Measurements from ENCODE around the gene SND1.

Gene SND1

GRCh38 chr7:127798023-127798422, 146.0 kb downstream of the SND1 start:
- WGBS (ENCODE audit: insufficient coverage), result 94% methylated on average over 2 of the region's 3 CpGs
- CTCF ChIA-PET, result no interaction called here
- Histone ChIP-seq H3K9me3 (ENCODE audit: control extremely low read depth in 1 of 5, control insufficient read depth in 4 of 5, insufficient read depth in 2 of 5, low read depth in 1 of 5, low read length in 4 of 5) (no peaks in the 10 kb centered on the region), H3K36me3 (ENCODE audit: control insufficient read depth in 4 of 4, insufficient read depth in 4 of 4, low read length in 3 of 4) (no peaks in the 10 kb centered on the region), H3K27me3 (replicated peaks in 2 of 5; ENCODE audit: control insufficient read depth in 4 of 5, insufficient read depth in 5 of 5, low read length in 4 of 5) (no peaks in the 10 kb centered on the region), H3K27ac (ENCODE audit: insufficient read depth in 1 of 2, low read depth in 1 of 2, low read length in 2 of 2, poor library complexity in 1 of 2, severe bottlenecking in 2 of 2) (no peak overlapping the region), H3K4me3 (ENCODE audit: control insufficient read depth in 1 of 7, extremely low read depth in 1 of 7, insufficient read depth in 4 of 7, low read depth in 2 of 7, low read length in 6 of 7) (no peak overlapping the region), H3K4me1 (ENCODE audit: control extremely low read depth in 1 of 4, control insufficient read depth in 4 of 4, insufficient read depth in 4 of 4, low read length in 3 of 4) (peaks cover 0 to 15% (median 3%) of the 10 kb centered on the region in 4 experiments)
- DNase-seq, result peak in 1 of 3 donors; percentile 10
- POLR2A ChIA-PET, result no interaction called here

DNA sequence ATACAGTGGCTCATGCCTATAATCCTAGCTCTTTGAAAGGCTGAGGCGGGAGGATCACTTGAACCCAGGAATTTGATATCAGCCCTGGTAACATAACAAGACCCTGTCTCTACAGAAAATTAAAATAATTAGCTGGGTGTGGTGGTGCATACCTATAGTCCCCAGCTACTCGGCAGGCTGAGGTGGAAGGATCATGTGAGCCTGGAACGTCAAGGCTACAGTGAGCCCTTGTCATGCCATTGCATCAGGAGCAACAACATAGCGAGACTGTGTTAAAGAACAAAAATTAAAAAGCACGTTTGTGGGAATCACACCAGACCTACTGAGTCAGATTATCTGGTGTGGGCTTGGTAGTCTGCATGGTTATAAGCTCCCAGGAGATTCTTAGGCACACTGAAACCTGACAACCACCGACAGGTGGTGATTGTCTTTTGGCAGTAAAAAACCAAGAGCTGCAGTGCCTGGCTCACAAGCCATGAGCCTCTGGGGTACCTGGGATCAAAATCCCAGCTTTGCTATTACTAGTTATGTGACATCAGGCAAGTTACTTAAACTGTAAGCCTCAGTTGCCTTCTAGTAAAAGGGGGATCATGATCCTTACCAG, 146.9 kb downstream of the SND1 start:
- Histone ChIP-seq H3K9me3 (ENCODE audit: control extremely low read depth in 1 of 5, control insufficient read depth in 4 of 5, insufficient read depth in 2 of 5, low read depth in 1 of 5, low read length in 4 of 5) (no peaks in the 10 kb centered on the region), H3K4me3 (ENCODE audit: control insufficient read depth in 1 of 7, extremely low read depth in 1 of 7, insufficient read depth in 4 of 7, low read depth in 2 of 7, low read length in 6 of 7) (no peak overlapping the region), H3K27me3 (replicated peaks in 2 of 5; ENCODE audit: control insufficient read depth in 4 of 5, insufficient read depth in 5 of 5, low read length in 4 of 5) (no peaks in the 10 kb centered on the region), H3K27ac (ENCODE audit: insufficient read depth in 1 of 2, low read depth in 1 of 2, low read length in 2 of 2, poor library complexity in 1 of 2, severe bottlenecking in 2 of 2) (no peak overlapping the region), H3K4me1 (ENCODE audit: control extremely low read depth in 1 of 4, control insufficient read depth in 4 of 4, insufficient read depth in 4 of 4, low read length in 3 of 4) (peaks cover 0 to 10% (median 0%) of the 10 kb centered on the region in 4 experiments), H3K36me3 (ENCODE audit: control insufficient read depth in 4 of 4, insufficient read depth in 4 of 4, low read length in 3 of 4) (no peaks in the 10 kb centered on the region)
- DNase-seq, result no peak
- 81% methylated on average over 6 of the region's 6 CpGs for WGBS (ENCODE audit: insufficient coverage)
- ChIA-PET POLR2A (no interaction called here), CTCF (interaction anchor here (1.0 kb wide), 1 partner anchor 134 kb away, joined by 3 read pairs; no protein-coding TSS in a partner anchor)

DNA sequence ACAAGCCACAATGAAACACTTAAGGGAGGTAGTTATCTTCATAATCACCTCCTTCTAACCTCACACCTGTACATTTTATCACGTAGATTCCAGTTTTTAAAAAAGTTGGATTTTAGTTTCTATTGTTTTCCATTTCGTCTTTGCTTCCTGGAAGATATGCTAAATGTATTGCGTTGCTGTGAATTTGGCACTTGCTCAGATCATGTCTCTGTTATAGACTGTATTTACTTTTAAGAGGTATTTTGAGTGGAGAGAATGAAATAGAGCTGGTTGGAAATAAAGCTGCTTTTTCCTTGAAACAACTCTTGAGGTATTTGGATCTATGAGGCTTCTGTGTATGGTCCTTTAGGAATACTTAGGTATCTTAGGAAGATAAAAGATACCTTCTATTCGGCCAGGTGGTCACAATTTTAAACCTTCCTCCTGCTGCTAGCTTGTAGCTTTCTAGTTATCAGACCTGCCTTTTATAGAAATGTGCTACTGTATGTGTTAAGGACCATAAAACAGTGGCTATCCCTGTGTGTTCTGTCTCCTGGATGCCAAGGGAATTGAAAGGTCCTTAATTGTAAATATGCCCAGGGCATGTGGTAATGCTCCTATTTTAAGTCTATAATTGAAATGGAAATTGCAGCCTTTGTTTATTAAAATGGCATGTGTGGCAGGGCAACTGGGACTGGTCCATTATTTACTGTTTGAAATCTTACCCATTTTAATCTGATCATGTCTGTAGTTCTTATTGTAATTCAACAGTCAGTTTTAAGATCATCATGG, 147.7 kb downstream of the SND1 start:
- 95% methylated on average over 3 of the region's 4 CpGs for WGBS (ENCODE audit: insufficient coverage)
- peaks cover 0 to 10% (median 0%) of the 10 kb centered on the region in 4 experiments for H3K4me1 ChIP-seq (ENCODE audit: control extremely low read depth in 1 of 4, control insufficient read depth in 4 of 4, insufficient read depth in 4 of 4, low read length in 3 of 4)
- CTCF ChIA-PET, result interaction anchor here (1.0 to 1.3 kb wide), 2 partner anchors 52 to 133 kb away, joined by 3 read pairs; no protein-coding TSS in a partner anchor
- no peaks in the 10 kb centered on the region for H3K9me3 ChIP-seq (ENCODE audit: control extremely low read depth in 1 of 5, control insufficient read depth in 4 of 5, insufficient read depth in 2 of 5, low read depth in 1 of 5, low read length in 4 of 5)
- H3K4me3 ChIP-seq (ENCODE audit: control insufficient read depth in 1 of 7, extremely low read depth in 1 of 7, insufficient read depth in 4 of 7, low read depth in 2 of 7, low read length in 6 of 7), result no peak overlapping the region
- no peaks in the 10 kb centered on the region for H3K36me3 ChIP-seq (ENCODE audit: control insufficient read depth in 4 of 4, insufficient read depth in 4 of 4, low read length in 3 of 4)
- no peak overlapping the region for H3K27ac ChIP-seq (ENCODE audit: insufficient read depth in 1 of 2, low read depth in 1 of 2, low read length in 2 of 2, poor library complexity in 1 of 2, severe bottlenecking in 2 of 2)
- no peak for DNase-seq
- H3K27me3 ChIP-seq (replicated peaks in 2 of 5; ENCODE audit: control insufficient read depth in 4 of 5, insufficient read depth in 5 of 5, low read length in 4 of 5), result no peaks in the 10 kb centered on the region
- POLR2A ChIA-PET, result no interaction called here

- H3K27ac ChIP-seq (ENCODE audit: insufficient read depth in 1 of 2, low read depth in 1 of 2, low read length in 2 of 2, poor library complexity in 1 of 2, severe bottlenecking in 2 of 2), result no peak overlapping the region
- 62% methylated on average over 4 of the region's 5 CpGs for WGBS (ENCODE audit: insufficient coverage)
- no peak overlapping the region for H3K4me3 ChIP-seq (ENCODE audit: control insufficient read depth in 1 of 7, extremely low read depth in 1 of 7, insufficient read depth in 4 of 7, low read depth in 2 of 7, low read length in 6 of 7)
- H3K36me3 ChIP-seq (ENCODE audit: control insufficient read depth in 4 of 4, insufficient read depth in 4 of 4, low read length in 3 of 4), result peaks cover 0 to 9% (median 4%) of the 10 kb centered on the region in 4 experiments
- POLR2A ChIA-PET, result no interaction called here
- H3K4me1 ChIP-seq (ENCODE audit: control extremely low read depth in 1 of 4, control insufficient read depth in 4 of 4, insufficient read depth in 4 of 4, low read length in 3 of 4), result peaks cover 0 to 4% (median 0%) of the 10 kb centered on the region in 4 experiments
- CTCF ChIA-PET, result no interaction called here
- H3K27me3 ChIP-seq (replicated peaks in 2 of 5; ENCODE audit: control insufficient read depth in 4 of 5, insufficient read depth in 5 of 5, low read length in 4 of 5), result no peaks in the 10 kb centered on the region
- no peaks in the 10 kb centered on the region for H3K9me3 ChIP-seq (ENCODE audit: control extremely low read depth in 1 of 5, control insufficient read depth in 4 of 5, insufficient read depth in 2 of 5, low read depth in 1 of 5, low read length in 4 of 5)
- DNase-seq, result no peak
Observed at GRCh38 chr7:127802845-127803244, 150.9 kb downstream of the SND1 start.

- POLR2A ChIA-PET, result no interaction called here
Observed at GRCh38 chr7:127803626-127804025, 151.6 kb downstream of the SND1 start.

GRCh38 chr7:127807340-127807739, 155.3 kb downstream of the SND1 start:
- Histone ChIP-seq H3K4me1 (ENCODE audit: control extremely low read depth in 1 of 4, control insufficient read depth in 4 of 4, insufficient read depth in 4 of 4, low read length in 3 of 4) (no peaks in the 10 kb centered on the region), H3K27ac (ENCODE audit: insufficient read depth in 1 of 2, low read depth in 1 of 2, low read length in 2 of 2, poor library complexity in 1 of 2, severe bottlenecking in 2 of 2) (no peak overlapping the region), H3K36me3 (ENCODE audit: control insufficient read depth in 4 of 4, insufficient read depth in 4 of 4, low read length in 3 of 4) (peaks cover 11 to 31% (median 13%) of the 10 kb centered on the region in 4 experiments), H3K9me3 (ENCODE audit: control extremely low read depth in 1 of 5, control insufficient read depth in 4 of 5, insufficient read depth in 2 of 5, low read depth in 1 of 5, low read length in 4 of 5) (no peaks in the 10 kb centered on the region), H3K27me3 (replicated peaks in 2 of 5; ENCODE audit: control insufficient read depth in 4 of 5, insufficient read depth in 5 of 5, low read length in 4 of 5) (no peaks in the 10 kb centered on the region), H3K4me3 (ENCODE audit: control insufficient read depth in 1 of 7, extremely low read depth in 1 of 7, insufficient read depth in 4 of 7, low read depth in 2 of 7, low read length in 6 of 7) (no peak overlapping the region)
- no peak for DNase-seq
- 96% methylated on average over 4 of the region's 6 CpGs for WGBS (ENCODE audit: insufficient coverage)
- CTCF ChIA-PET, result no interaction called here
- POLR2A ChIA-PET, result interaction anchor here (0.7 kb wide), 1 partner anchor 63 kb away, joined by 4 read pairs; no protein-coding TSS in a partner anchor

More at GRCh38 chr7:127803626-127804025, 151.6 kb downstream of the SND1 start:
- no peaks in the 10 kb centered on the region for H3K9me3 ChIP-seq (ENCODE audit: control extremely low read depth in 1 of 5, control insufficient read depth in 4 of 5, insufficient read depth in 2 of 5, low read depth in 1 of 5, low read length in 4 of 5)
- DNase-seq, result peak in 1 of 3 donors; percentile 7
- H3K4me1 ChIP-seq (ENCODE audit: control extremely low read depth in 1 of 4, control insufficient read depth in 4 of 4, insufficient read depth in 4 of 4, low read length in 3 of 4), result no peaks in the 10 kb centered on the region
- H3K27ac ChIP-seq (ENCODE audit: insufficient read depth in 1 of 2, low read depth in 1 of 2, low read length in 2 of 2, poor library complexity in 1 of 2, severe bottlenecking in 2 of 2), result no peak overlapping the region
- CTCF ChIA-PET, result interaction anchor here (1.2 to 1.8 kb wide), 2 partner anchors 8 to 12 kb away, joined by 4 read pairs; no protein-coding TSS in a partner anchor
- no CpG with 5 or more reads among the region's 2 CpGs for WGBS (ENCODE audit: insufficient coverage)
- no peaks in the 10 kb centered on the region for H3K27me3 ChIP-seq (replicated peaks in 2 of 5; ENCODE audit: control insufficient read depth in 4 of 5, insufficient read depth in 5 of 5, low read length in 4 of 5)
- peaks cover 2 to 16% (median 5%) of the 10 kb centered on the region in 4 experiments for H3K36me3 ChIP-seq (ENCODE audit: control insufficient read depth in 4 of 4, insufficient read depth in 4 of 4, low read length in 3 of 4)
- no peak overlapping the region for H3K4me3 ChIP-seq (ENCODE audit: control insufficient read depth in 1 of 7, extremely low read depth in 1 of 7, insufficient read depth in 4 of 7, low read depth in 2 of 7, low read length in 6 of 7)

DNA sequence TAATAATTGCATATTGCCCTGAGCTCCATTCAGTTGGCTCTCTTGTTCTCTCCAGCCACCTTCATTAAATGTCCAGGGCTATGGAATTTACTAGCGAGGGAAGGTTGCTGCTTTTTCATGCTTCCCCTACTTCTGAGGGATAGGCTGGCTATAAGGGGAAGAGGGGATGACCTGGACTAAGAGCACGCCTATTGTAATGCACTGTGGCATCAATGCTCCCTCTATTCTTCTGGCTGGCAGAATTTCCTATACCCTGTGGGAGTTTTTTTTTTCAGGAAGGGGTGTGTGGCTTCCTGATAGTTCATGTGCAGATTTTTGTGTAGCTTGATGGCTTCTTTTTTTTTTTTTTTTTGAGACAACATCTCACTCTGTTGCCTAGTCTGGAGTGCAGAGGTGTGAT, 155.8 kb downstream of the SND1 start:
- CTCF ChIA-PET, result no interaction called here

More for the DNA sequence above, 155.8 kb downstream of the SND1 start:
- POLR2A ChIA-PET, result interaction anchor here (0.7 kb wide), 1 partner anchor 62 kb away, joined by 4 read pairs; no protein-coding TSS in a partner anchor
- Histone ChIP-seq H3K27ac (ENCODE audit: insufficient read depth in 1 of 2, low read depth in 1 of 2, low read length in 2 of 2, poor library complexity in 1 of 2, severe bottlenecking in 2 of 2) (no peak overlapping the region), H3K36me3 (ENCODE audit: control insufficient read depth in 4 of 4, insufficient read depth in 4 of 4, low read length in 3 of 4) (peaks cover 11 to 32% (median 13%) of the 10 kb centered on the region in 4 experiments), H3K9me3 (ENCODE audit: control extremely low read depth in 1 of 5, control insufficient read depth in 4 of 5, insufficient read depth in 2 of 5, low read depth in 1 of 5, low read length in 4 of 5) (no peaks in the 10 kb centered on the region), H3K4me3 (ENCODE audit: control insufficient read depth in 1 of 7, extremely low read depth in 1 of 7, insufficient read depth in 4 of 7, low read depth in 2 of 7, low read length in 6 of 7) (no peak overlapping the region), H3K27me3 (replicated peaks in 2 of 5; ENCODE audit: control insufficient read depth in 4 of 5, insufficient read depth in 5 of 5, low read length in 4 of 5) (no peaks in the 10 kb centered on the region), H3K4me1 (ENCODE audit: control extremely low read depth in 1 of 4, control insufficient read depth in 4 of 4, insufficient read depth in 4 of 4, low read length in 3 of 4) (no peaks in the 10 kb centered on the region)
- WGBS (ENCODE audit: insufficient coverage), result no CpG with 5 or more reads among the region's 2 CpGs
- no peak for DNase-seq

Measured in common myeloid progenitor, CD34-positive (primary cell).